Endothelial cell of umbilical vein (primary cell): Measurements from ENCODE around the gene MTX1.
"Not testable (repeated sequence)": the region's sequence is repeated elsewhere in the genome, so short reads cannot be mapped to it uniquely, and the experiment has no call there.

Experiments used
- CTCF ChIP-seq, 2 donors: IDR thresholded peaks; 1 replicate in 1 of 2; 2 replicates in 1 of 2; pipeline ENCODE4 v1.5.1; 2011; ENCODE audit warnings: low read length in 2 of 2, mild to moderate bottlenecking in 2 of 2, moderate library complexity in 2 of 2, control low read depth in 1 of 2, inconsistent platforms in 1 of 2, low read depth in 1 of 2; ENCODE audit not compliant: insufficient read depth in 1 of 2; ENCODE audit errors: extremely low read depth in 1 of 2
- EZH2 ChIP-seq: IDR thresholded peaks from 2 replicates; pipeline ENCODE4 v1.6.1; 2012; ENCODE audit warnings: borderline replicate concordance, low read depth, mild to moderate bottlenecking, moderate library complexity, low read length, inconsistent platforms; ENCODE audit not compliant: severe bottlenecking
- FOS ChIP-seq: IDR thresholded peaks from 2 replicates; pipeline ENCODE4 v1.6.1; 2011; ENCODE audit warnings: mild to moderate bottlenecking, low read length, moderate library complexity, borderline replicate concordance; ENCODE audit not compliant: insufficient read depth
- GATA2 ChIP-seq: IDR thresholded peaks from 2 replicates; pipeline ENCODE4 v1.7.0; 2011; ENCODE audit warnings: low read depth, mild to moderate bottlenecking, moderate library complexity, mixed read lengths, low read length; ENCODE audit not compliant: insufficient read length, insufficient read depth
- JUN ChIP-seq: IDR thresholded peaks from 2 replicates; pipeline ENCODE4 v1.6.1; 2011; ENCODE audit warnings: borderline replicate concordance, low read depth; ENCODE audit not compliant: insufficient read length, insufficient read depth
- MAX ChIP-seq: IDR thresholded peaks from 2 replicates; pipeline ENCODE4 v1.6.1; 2011; ENCODE audit not compliant: insufficient read depth, insufficient read length
- MYC ChIP-seq: IDR thresholded peaks from one replicate; pipeline ENCODE4 v1.6.1; 2011; ENCODE audit warnings: mild to moderate bottlenecking, low read depth, low read length
- POLR2A ChIP-seq: IDR thresholded peaks from 2 replicates; pipeline ENCODE4 v1.6.1; 2012; ENCODE audit warnings: low read depth, mild to moderate bottlenecking, control low read depth, low read length
- POLR2AphosphoS5 ChIP-seq: IDR thresholded peaks from 2 replicates; pipeline ENCODE4 v1.6.1; 2012; ENCODE audit warnings: low read depth, mild to moderate bottlenecking, control low read depth, low read length, moderate library complexity; ENCODE audit not compliant: insufficient read depth

GRCh38 chr1:155211381-155212050 lies 3.0 kb downstream of the MTX1 start:
- TF ChIP-seq CTCF (IDR thresholded peaks at IDR 0.05; ENCODE audit: extremely low read depth in 1 of 2, insufficient read depth in 1 of 2, low read depth in 1 of 2, low read length in 2 of 2); EZH2; POLR2AphosphoS5; FOS; MYC; JUN; POLR2A; MAX; GATA2: not testable (repeated sequence)
